ENCODE results near the gene SSH2.
"Not testable (repeated sequence)": the region's sequence is repeated elsewhere in the genome, so short reads cannot be mapped to it uniquely, and the experiment has no call there.

The SSH2 gene

DNA sequence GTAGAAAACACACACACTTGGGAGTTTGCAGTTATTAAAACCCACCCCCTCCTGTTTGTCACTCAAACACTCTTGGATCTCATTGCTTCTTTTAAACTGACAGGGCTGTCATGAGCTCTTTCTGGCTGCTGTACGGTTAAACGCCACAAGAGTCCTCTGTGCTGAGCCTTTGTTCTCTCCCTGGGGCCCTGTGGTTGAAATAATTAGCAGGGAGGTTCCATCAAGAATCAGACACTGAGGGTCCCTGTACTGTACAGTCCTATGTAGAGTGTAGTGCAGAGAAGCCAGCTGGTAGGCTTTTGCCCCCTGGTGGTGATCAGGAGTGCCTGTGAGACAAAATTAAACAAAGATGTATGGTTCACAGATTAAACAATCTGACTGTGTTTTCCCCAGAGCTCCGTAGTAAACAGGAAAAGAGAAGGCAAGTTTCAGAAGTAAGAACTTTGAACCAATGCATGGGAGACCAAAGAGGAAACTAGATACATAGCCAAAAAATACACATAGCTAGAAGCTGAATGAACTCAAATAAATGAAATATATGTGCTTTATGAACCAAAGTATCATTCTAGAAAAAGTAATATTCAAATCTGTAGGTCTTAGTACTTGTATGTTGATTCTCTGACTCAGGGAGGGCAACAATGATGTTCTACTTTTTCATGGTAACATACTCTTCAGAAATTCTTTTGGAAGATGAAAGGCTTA, 1.4 kb upstream of the SSH2 start:
- DNase-seq (ENCODE audit: low read depth), result peak; percentile 75

DNA sequence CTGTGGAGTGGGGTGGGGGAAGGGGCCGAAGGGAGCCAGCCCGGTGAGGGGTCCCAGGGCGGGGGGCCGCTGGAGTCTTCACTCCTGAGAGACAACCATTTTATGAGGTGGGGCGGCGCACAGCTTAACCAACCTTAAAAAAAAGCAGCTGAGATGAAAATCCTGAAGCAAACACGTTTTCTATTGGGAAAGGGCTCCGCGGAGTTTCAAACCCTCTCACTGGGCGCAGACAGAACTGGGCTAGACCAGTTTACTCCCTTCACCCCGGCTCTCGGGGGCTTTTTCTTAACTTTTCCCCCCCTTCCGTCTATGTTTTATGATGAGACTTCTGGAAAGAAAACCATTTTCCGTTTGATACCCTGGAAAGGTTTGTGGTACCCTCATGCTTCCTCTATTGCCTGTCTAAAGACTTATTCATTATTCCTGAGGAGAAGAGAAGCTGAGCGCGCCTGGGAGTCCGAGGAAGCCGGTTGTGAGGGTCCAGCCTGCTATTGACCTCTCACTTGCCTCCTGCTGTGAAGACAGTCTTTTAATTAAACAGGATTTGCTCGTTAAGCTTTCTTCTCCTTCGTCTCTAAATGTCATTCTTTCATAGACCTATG, 482 bp upstream of the SSH2 start:
- DNase-seq (ENCODE audit: low read depth), result no peak

DNA sequence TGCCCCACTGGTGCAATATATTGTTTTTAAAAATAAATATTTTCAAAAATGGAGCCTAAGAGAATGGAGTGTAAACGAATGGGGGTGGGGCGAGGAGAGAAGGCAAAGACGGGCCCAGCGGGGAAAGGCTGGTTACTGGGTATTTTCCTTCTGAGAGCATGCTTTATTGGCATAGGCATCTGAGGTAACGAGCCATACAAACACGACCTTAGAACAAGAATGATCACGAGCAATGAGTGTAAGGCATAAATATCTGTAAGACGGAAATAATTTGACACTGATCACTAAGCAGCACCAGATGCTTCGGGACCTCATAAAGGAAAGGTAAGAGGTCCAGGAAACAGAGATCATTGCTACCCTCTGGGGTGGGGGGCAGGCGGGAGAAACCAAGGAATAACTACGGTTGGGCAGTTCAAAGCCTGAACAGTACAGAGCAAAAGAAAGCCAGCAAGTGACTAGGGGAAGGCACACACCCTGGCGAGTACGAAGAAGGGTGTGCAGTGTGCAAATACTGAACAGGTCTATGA, 959 bp downstream of the SSH2 start:
- DNase-seq (ENCODE audit: low read depth), result peak; percentile 29

DNA sequence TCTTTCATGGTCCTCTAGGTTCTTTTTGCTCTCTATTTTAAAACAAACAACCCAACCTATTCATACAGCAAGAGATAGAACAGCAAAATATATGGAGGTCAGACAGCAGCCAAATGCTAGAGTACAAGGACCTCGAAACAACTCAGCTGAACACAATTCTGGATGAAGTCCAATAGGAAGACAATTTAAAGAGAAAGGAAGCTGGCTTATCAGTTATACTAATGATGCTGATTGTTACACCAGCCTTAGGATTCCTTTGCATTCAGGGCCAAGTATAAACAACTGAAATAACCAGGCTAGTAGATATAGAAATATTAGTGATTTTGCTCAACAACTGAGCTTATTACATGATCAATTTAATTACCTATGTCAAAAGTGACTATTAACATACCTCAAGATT, 2.5 kb downstream of the SSH2 start:
- DNase-seq (ENCODE audit: low read depth), result peak; percentile 26

DNA sequence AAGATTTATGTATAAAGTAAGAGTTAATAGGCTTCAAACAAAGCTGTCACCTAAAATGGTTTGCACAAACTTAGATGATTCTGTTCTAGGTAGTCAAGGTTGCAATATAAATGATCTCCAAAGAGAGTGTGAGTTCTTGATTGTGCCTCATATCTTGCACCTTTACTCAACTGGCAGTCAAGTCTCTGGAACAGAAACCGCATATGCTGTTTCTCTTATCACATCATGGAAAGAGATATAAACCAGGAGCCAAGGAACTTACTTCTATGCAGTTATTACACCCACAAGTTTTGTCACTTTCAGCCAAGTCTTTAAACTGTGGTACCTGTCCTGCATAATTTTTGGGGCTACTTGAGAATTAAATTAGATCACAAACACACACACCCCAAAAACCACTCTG, 5.2 kb downstream of the SSH2 start:
- no peak for DNase-seq (ENCODE audit: low read depth)

DNA sequence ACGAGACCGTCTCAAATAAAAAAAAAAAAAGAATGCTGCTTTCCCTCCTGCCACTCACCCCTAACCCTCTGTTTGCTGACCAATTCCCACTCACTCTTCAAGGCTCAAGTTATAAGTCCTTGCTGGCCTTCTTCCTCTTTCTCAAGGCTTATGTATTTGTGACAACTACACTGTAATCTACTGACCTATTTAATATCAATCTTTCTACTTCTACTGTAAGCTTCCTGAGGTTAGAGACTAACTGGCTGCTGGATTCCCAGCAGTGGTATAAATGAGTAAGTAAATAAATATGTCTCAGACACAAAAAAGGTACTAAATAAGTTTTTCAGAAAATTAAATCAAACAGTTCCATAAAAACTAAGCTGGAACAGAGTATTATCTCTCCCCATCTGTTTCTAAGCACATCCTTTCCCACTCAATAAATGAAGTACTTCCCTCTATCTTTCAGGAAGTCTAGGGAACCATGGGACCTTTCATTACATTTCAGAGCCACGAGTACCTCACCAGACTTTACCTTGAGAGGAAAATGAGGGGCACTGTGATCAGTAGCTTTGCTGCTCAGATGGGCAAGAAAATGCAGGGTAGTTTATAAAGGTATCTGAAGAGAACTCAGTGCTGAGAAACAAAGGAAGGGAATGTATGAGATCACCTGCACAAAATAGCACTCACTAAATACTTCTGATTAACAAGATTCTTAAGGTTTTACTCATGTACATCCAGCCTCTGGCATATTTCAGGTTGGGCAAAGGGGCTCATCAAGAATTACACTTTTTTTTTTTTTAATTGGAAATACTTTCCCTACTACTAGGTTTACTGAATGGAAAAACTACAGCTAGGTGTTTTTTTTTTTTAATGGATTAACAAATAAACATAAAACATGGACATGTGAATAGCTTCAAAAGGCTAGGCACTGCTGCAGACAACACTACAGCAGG, 10.8 kb downstream of the SSH2 start:
- peak; percentile 77 for DNase-seq (ENCODE audit: low read depth)

DNA sequence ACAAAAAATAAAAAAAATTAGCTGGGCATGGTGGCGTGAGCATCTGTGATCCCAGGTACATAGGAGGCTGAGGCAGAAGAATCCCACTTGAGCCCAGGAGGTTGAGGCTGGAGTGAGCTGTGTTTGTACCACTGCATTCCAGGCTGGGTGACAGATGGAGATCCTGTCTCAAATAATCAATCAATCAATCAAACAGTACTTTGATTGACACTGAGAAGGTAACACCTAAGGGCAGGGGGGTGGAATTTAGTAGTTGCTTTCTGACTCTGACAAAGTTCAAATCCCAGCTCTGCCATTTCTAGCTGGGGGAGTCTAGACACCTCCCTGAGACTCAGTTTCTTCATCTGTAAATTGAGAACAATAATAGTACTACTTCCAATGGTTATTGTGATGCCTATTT, 12.0 kb downstream of the SSH2 start:
- DNase-seq (ENCODE audit: low read depth), result no peak

DNA sequence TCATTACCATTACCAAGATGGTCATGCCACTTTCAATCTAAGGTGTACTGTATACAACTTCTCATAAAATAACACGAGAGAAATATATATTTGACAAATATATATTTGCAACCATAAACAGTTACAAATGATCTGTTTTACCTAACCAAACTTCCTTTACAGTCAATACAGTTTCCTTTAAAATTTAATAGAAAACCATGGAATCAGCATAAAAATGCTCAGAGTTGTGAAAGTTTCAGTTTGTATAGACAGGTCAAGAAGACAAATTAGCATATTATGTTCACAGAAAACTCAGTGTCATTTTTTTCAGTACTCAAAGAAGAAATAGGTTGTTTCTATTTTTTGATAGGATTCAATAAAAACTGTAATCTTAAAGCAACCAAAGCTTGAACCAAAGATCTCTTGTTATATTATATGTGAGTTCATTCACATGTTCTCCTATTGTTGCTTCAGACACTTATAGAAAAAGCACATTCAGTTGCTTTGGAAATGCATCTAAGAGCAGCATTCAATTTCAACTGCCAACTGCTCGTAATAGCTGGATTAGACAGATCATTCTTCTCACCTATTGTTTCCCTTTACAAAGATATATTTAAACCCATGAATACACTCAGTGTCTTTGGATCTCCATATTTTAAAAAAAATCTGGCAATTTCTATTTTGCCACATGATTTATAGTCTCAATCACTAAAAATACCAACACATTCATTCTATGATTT, 15.1 kb downstream of the SSH2 start:
- no peak for DNase-seq (ENCODE audit: low read depth)

DNA sequence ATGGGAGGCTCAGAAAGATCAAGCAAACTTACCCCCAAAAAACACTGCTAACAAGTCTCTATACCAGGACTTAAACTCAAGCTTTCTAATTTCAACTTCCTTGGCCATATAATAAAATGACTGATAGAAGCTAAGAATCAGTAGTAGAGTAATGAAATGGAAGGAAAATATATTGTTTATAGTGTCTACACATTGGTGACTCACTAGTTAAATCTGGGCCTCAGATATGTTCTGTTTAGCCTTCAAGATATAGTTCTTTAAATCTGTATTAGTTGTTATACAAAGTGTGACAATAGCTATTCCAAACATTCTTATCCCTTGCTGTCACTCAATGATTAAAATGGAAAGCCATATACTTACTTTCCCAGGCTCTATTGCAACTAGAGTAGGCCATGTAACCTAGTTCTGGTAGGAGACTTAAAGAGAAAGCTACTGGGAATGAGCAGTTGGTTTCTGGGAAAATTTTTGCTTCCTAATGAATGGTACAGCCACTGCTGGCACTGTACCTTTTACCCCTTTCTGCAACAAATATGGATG, 18.3 kb downstream of the SSH2 start:
- DNase-seq (ENCODE audit: low read depth), result peak; percentile 32

DNA sequence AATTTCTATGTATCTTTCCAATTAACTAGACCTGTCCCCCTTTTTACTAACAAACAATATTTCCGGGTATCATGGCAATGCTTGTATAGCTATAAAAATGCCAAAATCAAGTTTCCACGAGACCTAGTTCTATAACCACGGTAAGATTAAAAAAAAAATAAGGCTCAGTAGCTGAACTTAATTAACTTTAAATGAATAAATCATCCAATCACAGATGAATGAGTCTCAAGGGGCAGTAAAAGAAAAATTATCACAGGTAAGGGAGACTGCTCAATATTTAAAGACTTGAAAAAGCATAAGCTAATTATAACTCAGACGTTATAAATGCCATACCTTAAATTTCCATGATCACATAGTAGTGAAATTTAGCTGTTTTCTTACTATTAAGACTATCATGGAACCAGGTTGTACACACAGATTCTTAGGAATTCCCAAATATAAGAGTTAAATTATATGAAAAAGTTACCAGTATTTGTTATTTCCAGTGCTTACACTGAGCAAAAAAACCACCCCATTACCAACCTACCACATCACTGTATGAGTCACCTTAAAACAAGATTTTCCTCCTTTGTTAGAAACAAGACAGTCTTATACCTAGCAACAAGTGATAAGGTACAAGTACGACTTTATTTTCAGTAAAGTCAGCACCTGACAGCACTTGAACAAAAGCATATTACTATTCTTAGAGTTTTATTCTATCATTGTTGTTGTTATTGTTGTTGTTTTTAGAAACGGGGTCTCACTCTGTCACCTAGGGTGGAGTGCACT, 20.6 kb downstream of the SSH2 start:
- DNase-seq (ENCODE audit: low read depth), result peak; percentile 42

DNA sequence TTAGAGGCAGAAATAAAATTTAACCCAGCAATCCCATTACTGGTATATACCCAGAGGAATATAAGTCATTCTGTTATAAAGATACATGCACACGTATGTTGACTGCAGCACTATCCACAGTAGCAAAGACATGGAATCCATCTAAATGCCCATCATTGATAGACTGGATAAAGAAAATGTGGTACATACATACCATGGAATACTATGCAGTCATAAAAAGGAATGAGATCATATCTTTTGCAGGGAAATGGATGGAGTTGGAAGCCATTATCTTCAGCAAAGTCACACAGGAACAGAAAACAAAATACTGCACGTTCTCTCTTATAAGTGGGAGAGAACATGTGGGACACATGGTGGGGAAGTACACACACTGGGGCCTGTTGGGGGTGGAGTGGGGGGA, 23.1 kb downstream of the SSH2 start:
- DNase-seq (ENCODE audit: low read depth), result no peak

DNA sequence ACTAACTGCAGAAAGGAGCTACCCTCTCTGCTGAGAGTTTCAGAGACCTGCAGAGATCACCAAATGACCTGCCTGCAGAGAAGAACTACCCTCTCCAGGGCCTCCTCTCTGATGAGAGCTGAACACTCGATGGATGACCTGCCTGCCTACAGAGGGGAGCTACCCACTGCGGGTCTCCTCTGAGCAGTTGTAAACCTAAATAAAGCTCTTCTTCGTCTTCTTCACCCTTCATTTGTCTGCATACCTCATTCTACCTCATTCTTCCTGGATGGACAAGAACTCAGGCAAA, 24.2 kb downstream of the SSH2 start:
- DNase-seq (ENCODE audit: low read depth), result no peak

DNA sequence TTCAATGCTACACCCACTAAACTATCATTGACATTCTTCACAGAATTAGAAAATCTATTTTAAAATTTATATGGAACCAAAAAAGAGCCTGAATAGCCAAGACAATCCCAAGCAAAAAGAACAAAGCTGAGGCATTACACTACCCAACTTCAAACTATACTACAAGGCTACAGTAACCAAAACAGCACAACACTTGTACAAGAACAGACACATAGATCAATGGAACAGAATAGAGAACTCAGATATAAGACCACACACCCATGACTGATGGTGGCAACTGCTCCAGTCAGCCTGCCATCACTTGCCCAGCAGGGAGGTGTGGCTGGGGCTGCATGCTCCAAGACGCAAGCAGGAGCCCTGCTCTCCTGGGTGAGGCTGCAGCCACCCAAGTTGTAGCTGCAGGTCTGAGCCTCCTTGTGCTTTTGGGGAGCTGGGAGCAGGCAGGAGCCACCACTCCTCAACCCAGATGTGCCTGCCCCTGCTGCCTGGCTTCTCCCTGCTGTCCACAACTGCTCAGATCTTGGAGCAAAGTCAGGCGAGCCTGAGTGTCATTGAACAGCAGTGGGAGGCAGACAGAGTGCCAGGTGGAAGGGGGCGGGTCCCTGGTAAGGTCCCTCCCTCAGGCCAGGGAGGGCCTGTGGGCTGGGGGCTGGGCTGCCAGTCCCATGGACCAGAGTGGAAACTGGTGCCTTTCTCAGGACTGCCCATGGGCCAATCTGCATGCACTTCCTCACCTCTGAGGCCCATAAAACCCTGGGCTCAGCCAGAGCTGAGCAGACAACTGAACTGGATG, 24.7 kb downstream of the SSH2 start:
- no peak for DNase-seq (ENCODE audit: low read depth)

DNA sequence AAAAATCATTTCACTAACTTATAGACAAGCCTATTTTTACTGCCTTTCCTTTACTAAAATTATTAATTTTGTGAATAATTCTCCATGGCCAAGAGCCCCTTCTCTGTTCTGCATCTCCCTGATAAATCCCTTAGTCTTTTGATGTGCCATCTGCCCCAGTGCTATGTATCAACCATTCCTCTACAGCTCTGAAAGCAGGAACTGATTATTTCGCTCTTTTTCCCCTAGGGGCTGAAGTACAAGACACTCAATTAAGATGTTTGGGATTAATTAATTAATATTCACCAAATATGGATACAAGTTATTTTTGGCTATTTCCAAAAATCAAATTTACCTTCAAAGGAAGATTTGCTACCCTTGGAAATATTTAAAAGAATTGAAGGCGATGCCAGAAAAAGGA, 26.6 kb downstream of the SSH2 start:
- no peak for DNase-seq (ENCODE audit: low read depth)

DNA sequence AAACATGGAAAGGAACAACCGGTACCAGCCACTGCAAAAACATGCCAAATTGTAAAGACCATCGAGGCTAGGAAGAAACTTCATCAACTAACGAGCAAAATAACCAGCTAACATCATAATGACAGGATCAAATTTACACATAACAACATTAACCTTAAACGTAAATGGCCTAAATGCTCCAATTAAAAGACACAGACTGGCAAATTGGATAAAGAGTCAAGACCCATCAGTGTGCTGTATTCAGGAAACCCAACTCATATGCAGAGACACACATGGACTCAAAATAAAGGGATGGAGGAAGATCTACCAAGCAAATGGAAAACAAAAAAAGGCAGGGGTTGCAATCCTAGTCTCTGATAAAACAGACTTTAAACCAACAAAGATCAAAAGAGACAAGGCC, 32.9 kb downstream of the SSH2 start:
- not testable (repeated sequence) for DNase-seq (ENCODE audit: low read depth)

DNA sequence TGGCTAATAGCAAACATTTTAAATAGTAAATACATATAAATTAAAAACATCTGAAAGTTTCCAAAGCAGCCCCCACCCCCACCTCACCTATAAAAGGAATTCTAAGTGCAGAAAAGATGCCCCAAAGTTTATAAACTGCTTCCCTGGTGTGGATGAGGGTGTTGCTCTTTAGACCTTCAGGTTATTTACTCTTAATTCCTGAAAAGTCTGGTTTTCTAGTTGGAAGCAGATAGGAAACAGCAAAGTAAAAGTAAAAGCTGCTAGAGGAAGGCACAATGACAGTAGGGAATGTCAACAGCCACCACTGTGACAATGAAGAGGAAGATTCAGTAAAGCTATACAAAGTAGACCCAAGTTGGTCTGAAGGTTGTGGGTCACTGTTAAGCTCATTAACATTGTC, 37.8 kb downstream of the SSH2 start:
- DNase-seq (ENCODE audit: low read depth), result no peak

DNA sequence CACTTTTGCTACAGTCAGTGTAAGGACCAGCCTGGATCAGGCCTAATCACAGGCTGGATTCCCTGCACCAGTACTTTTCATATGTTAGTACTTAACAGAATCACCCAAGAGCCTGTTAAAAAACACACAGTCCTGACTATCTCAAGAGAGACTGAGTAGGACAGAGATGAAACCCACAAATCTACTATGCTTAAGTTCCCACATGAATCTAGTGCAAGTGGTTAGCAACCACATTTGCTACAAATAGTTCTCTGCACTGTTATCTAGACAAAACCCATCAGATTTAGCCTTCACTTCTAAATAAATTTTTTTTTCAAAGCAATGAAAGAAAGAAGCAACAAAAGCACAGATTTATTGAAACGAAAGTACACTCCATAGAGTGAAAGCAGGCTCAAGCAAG, 38.9 kb downstream of the SSH2 start:
- DNase-seq (ENCODE audit: low read depth), result no peak

DNA sequence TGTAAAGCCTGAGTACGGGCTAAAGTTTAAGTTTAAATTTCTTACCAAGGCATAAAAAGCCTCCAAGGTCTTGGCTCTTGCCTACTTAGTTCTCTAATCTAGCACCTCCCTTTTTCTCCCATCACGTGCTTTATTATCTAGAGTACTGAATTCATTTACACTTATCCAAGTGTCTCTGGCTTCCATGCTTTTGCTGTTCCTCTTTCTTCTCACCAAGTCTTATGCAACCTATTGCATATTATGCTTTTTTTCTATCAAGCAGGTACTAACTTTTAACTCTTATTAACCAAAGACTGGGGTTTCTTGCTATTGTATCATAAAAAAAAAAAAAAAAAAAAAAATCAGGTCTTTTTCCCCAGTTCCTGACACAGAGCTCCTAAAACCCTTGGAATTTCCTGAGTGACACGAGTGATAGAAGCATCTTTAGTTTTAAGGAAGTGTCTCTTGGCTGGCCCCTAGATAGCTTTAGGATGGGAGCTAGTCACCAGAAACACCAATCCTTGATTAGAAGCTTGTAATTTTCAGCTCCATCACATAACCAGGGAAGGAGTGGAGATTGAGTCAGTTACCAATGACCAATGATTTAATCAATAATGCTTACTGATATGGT, 44.9 kb downstream of the SSH2 start:
- no peak for DNase-seq (ENCODE audit: low read depth)

DNA sequence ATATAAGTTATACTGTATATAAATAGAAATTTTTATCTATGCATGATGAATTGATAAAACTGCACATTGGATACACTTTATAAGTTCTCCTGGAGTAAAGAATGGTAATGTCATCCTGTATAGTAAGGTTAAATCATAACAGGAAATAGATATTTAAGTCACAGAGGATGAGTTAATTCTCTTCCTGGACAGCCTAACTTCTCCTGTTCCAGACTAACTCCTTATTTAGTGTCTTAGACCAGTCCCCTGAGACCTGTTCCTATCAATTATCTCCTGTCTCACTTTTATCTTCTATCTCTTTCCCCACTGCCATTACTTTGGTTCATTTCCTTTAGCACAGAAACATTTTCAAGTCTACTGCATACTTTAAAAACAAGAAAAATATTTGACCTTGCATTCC, 46.5 kb downstream of the SSH2 start:
- DNase-seq (ENCODE audit: low read depth), result peak; percentile 21

DNA sequence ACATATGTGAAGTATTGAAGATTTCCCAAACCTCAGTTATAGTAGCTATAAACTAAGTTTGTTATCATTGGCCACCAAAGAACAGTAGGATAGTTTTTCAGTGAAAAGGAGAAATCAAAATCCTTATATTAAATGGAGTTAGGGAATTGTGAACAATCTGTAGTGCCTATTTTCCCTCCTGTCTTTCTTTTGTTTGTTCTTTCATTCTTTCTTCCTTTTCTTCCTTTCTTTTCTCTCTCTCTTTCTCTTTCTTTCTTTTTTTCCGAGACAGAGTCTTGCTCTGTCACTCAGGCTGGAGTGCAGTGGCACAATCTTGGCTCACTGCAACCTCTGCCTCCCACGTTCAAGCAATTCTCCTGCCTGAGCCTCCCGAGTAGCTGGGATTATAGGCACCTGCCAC, 48.8 kb downstream of the SSH2 start:
- DNase-seq (ENCODE audit: low read depth), result no peak
